OCI-LY3 (cell line): ENCODE data around the gene DMGDH.
A peak's percentile ranks its signal among the peaks of the same experiment; 100 is the strongest.
"Not testable (repeated sequence)": the region's sequence is repeated elsewhere in the genome, so short reads cannot be mapped to it uniquely, and the experiment has no call there.

Experiments
- H2AFZ ChIP-seq: fragments of 200-600, 300-600 bp; shearing (Covaris generic); 2 replicates; pipeline ENCODE4 v1.6.0; 2014; ENCODE audit warnings: antibody characterized with exemption, low read depth, low read length
- H3K27ac ChIP-seq: fragments of 200-600, 300-600 bp; sonication (generic); 2 replicates; pipeline ENCODE4 v1.5.1; 2014; ENCODE audit warnings: mild to moderate bottlenecking, low read length, moderate library complexity, mixed read lengths
- H3K27me3 ChIP-seq: fragments of 200-600, 300-600 bp; sonication (generic); 2 replicates; pipeline ENCODE4 v1.6.1; 2014; ENCODE audit warnings: low read depth, low read length, mixed read lengths
- H3K36me3 ChIP-seq: fragments of 200-600, 300-600 bp; sonication (generic); replicated peaks from 2 replicates; pipeline ENCODE3; 2014; ENCODE audit warnings: low read depth, low read length, mixed read lengths
- H3K4me1 ChIP-seq: fragments of 300-600, 200-600 bp; sonication (generic); 2 replicates; pipeline ENCODE4 v1.6.1; 2014; ENCODE audit warnings: low read length, mixed read lengths
- H3K4me2 ChIP-seq: fragments of 200-600, 300-600 bp; sonication (generic); 2 replicates; pipeline ENCODE4 v1.6.1; 2014; ENCODE audit warnings: low read length, mixed read lengths
- H3K4me3 ChIP-seq: fragments of 300-600, 200-600 bp; sonication (generic); 2 replicates; pipeline ENCODE4 v1.5.1; 2014; ENCODE audit warnings: antibody characterized with exemption, mild to moderate bottlenecking, low read length, moderate library complexity
- H3K79me2 ChIP-seq: fragments of 300-600, 200-600 bp; shearing (Covaris generic); 2 replicates; pipeline ENCODE4 v1.6.1; 2014; ENCODE audit warnings: mild to moderate bottlenecking, low read length, mixed read lengths
- H3K9ac ChIP-seq: fragments of 300-600, 200-600 bp; shearing (Covaris generic); 2 replicates; pipeline ENCODE4 v1.6.0; 2014; ENCODE audit warnings: mild to moderate bottlenecking, low read length, moderate library complexity
- H3K9me3 ChIP-seq: fragments of 200-600, 300-600 bp; shearing (Covaris generic); 2 replicates; pipeline ENCODE4 v1.6.1; 2014; ENCODE audit warnings: low read length, mixed read lengths; ENCODE audit not compliant: insufficient read depth
- H4K20me1 ChIP-seq: fragments of 200-600, 300-600 bp; sonication (generic); 2 replicates; pipeline ENCODE4 v1.6.1; 2016; ENCODE audit warnings: low read length, mixed read lengths; ENCODE audit not compliant: insufficient read depth
- CTCF ChIP-seq: fragments of 200-600, 300-600 bp; sonication (generic); IDR thresholded peaks from 2 replicates; pipeline ENCODE4 v1.5.1; 2014; ENCODE audit warnings: antibody characterized with exemption, low read length, low read depth
- EZH2phosphoT487 ChIP-seq: fragments of 200-600 bp; shearing (Covaris generic); IDR thresholded peaks from 2 replicates; pipeline ENCODE4 v1.6.1; 2018; ENCODE audit warnings: antibody characterized with exemption, mixed run types, low read depth

DMGDH gene

GRCh38 chr5:78984439-78985115 lies 84.9 kb downstream of the DMGDH start:
- Histone ChIP-seq H3K9ac (peak overlapping the region; percentile 79), H4K20me1 (no peaks in the 10 kb centered on the region), H3K27ac (peak overlapping the region; percentile 93), H3K4me3 (peak overlapping the region; percentile 94), H3K79me2 (peaks cover 31% of the 10 kb centered on the region), H3K27me3 (no peaks in the 10 kb centered on the region), H3K4me2 (peak overlapping the region; percentile 90), H3K4me1 (peaks cover 52% of the 10 kb centered on the region), H3K36me3 (peaks cover 9% of the 10 kb centered on the region), H2AFZ (no peak overlapping the region), H3K9me3 (no peaks in the 10 kb centered on the region)
- TF ChIP-seq EZH2phosphoT487 = no peak
- TF ChIP-seq CTCF = no peak

- Histone ChIP-seq H3K4me1 (peaks cover 59% of the 10 kb centered on the region), H3K27ac (peak overlapping the region; percentile 93), H3K4me3 (peak overlapping the region; percentile 94), H3K4me2 (peak overlapping the region; percentile 90), H3K36me3 (peaks cover 16% of the 10 kb centered on the region), H3K27me3 (no peaks in the 10 kb centered on the region), H4K20me1 (no peaks in the 10 kb centered on the region), H2AFZ (no peak overlapping the region), H3K79me2 (peaks cover 37% of the 10 kb centered on the region), H3K9me3 (no peaks in the 10 kb centered on the region), H3K9ac (peak overlapping the region; percentile 79)
- TF ChIP-seq EZH2phosphoT487 (no peak), CTCF (no peak)
Observed at GRCh38 chr5:78983601-78984438, 85.7 kb downstream of the DMGDH start.

- Histone ChIP-seq H3K27ac (peak overlapping the region; percentile 93), H3K36me3 (peaks cover 21% of the 10 kb centered on the region), H3K4me2 (peak overlapping the region; percentile 90), H3K79me2 (peaks cover 43% of the 10 kb centered on the region), H3K9ac (peak overlapping the region; percentile 79), H3K4me3 (peak overlapping the region; percentile 94), H3K4me1 (peaks cover 64% of the 10 kb centered on the region)
- not testable (repeated sequence) for H2AFZ ChIP-seq, H3K27me3 ChIP-seq, H3K9me3 ChIP-seq, H4K20me1 ChIP-seq
Observed at GRCh38 chr5:78983194-78983593, 86.3 kb downstream of the DMGDH start.

- Histone ChIP-seq H3K9me3 (0 out of 2 replicates have a peak, but pooled peaks cover 3% of the 10 kb centered on the region), H3K27ac (peak overlapping the region; percentile 74), H3K4me3 (peak overlapping the region; percentile 20), H3K27me3 (no peaks in the 10 kb centered on the region), H2AFZ (no peak overlapping the region), H4K20me1 (no peaks in the 10 kb centered on the region), H3K9ac (peak overlapping the region; percentile 26; the same call in 1 of the 2 replicates), H3K4me2 (peak overlapping the region; percentile 55), H3K79me2 (peaks cover 61% of the 10 kb centered on the region), H3K36me3 (peaks cover 21% of the 10 kb centered on the region), H3K4me1 (peaks cover 61% of the 10 kb centered on the region)
- TF ChIP-seq EZH2phosphoT487 = no peak
- TF ChIP-seq CTCF = no peak
Observed at GRCh38 chr5:78979909-78980308, 89.6 kb downstream of the DMGDH start.
